ENCODE results near the gene P3H2.

Gene P3H2

DNA sequence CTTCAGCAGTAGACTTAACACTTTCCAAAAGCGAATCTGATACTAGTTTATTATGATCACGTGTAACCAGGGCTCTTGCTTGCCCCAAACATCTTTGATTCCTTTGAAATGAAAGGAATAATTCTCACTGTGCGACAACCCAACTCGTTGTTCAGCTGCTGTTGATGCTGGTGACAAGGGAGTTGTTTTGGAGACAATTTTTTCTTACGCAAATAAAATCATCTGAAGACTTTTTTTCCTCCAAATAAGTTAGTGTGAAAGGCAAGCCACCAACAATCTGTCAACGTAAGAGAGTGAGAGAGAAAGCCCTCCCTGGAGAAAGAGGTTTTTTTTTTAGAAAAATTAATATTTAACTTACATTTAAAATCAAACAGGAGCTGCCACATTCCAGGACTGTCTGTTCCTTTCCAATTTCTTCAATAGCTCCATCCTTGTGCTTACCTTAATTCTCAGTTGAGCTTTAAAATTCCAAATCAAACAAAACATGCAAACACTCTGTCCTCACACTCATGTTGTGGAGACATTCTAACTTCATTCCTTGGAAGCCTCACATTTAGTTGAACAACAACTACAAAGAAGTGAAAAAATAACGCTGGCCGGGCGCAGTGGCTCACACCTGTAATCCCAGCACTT lies 4.9 kb upstream of the P3H2 start (continued):
- TF ChIP-seq PPARA (CRISPR knock-in tag; IDR thresholded peaks at IDR 0.05; ENCODE audit: borderline replicate concordance) = no peak
- TF ChIP-seq ESRRG (CRISPR knock-in tag; IDR thresholded peaks at IDR 0.05) = no peak

- TF ChIP-seq, protein P1, sequence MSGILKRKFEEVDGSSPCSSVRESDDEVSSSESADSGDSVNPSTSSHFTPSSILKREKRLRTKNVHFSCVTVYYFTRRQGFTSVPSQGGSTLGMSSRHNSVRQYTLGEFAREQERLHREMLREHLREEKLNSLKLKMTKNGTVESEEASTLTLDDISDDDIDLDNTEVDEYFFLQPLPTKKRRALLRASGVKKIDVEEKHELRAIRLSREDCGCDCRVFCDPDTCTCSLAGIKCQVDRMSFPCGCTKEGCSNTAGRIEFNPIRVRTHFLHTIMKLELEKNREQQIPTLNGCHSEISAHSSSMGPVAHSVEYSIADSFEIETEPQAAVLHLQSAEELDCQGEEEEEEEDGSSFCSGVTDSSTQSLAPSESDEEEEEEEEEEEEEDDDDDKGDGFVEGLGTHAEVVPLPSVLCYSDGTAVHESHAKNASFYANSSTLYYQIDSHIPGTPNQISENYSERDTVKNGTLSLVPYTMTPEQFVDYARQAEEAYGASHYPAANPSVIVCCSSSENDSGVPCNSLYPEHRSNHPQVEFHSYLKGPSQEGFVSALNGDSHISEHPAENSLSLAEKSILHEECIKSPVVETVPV (CRISPR knock-in tag; IDR thresholded peaks at IDR 0.05) = no peak
- TF ChIP-seq ZNF565 (CRISPR knock-in tag; conservative IDR thresholded peaks at IDR 0.05; ENCODE audit: low read depth) = no peak
- TF ChIP-seq ZNF8 (CRISPR knock-in tag; IDR thresholded peaks at IDR 0.05) = no peak
- TF ChIP-seq ISL1 (CRISPR knock-in tag; IDR thresholded peaks at IDR 0.05) = no peak
- TF ChIP-seq POU6F1 (CRISPR knock-in tag; IDR thresholded peaks at IDR 0.05; ENCODE audit: borderline replicate concordance, low read depth) = no peak
- TF ChIP-seq CSDC2 (CRISPR knock-in tag; IDR thresholded peaks at IDR 0.05) = no peak
- TF ChIP-seq ZNF70 (CRISPR knock-in tag; IDR thresholded peaks at IDR 0.05) = no peak
- TF ChIP-seq ZFP3 (CRISPR knock-in tag; IDR thresholded peaks at IDR 0.05) = no peak
- TF ChIP-seq, protein P2, sequence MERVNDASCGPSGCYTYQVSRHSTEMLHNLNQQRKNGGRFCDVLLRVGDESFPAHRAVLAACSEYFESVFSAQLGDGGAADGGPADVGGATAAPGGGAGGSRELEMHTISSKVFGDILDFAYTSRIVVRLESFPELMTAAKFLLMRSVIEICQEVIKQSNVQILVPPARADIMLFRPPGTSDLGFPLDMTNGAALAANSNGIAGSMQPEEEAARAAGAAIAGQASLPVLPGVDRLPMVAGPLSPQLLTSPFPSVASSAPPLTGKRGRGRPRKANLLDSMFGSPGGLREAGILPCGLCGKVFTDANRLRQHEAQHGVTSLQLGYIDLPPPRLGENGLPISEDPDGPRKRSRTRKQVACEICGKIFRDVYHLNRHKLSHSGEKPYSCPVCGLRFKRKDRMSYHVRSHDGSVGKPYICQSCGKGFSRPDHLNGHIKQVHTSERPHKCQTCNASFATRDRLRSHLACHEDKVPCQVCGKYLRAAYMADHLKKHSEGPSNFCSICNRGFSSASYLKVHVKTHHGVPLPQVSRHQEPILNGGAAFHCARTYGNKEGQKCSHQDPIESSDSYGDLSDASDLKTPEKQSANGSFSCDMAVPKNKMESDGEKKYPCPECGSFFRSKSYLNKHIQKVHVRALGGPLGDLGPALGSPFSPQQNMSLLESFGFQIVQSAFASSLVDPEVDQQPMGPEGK (CRISPR knock-in tag; IDR thresholded peaks at IDR 0.05; ENCODE audit: borderline replicate concordance) = no peak
- no peak for TF ChIP-seq GLIS3 (CRISPR knock-in tag; IDR thresholded peaks at IDR 0.05)
- no peak for TF ChIP-seq SNAI2 (CRISPR knock-in tag; IDR thresholded peaks at IDR 0.05)
- no peak for TF ChIP-seq TCF4 (CRISPR knock-in tag; IDR thresholded peaks at IDR 0.05; ENCODE audit: borderline replicate concordance)
- TF ChIP-seq, protein P3, sequence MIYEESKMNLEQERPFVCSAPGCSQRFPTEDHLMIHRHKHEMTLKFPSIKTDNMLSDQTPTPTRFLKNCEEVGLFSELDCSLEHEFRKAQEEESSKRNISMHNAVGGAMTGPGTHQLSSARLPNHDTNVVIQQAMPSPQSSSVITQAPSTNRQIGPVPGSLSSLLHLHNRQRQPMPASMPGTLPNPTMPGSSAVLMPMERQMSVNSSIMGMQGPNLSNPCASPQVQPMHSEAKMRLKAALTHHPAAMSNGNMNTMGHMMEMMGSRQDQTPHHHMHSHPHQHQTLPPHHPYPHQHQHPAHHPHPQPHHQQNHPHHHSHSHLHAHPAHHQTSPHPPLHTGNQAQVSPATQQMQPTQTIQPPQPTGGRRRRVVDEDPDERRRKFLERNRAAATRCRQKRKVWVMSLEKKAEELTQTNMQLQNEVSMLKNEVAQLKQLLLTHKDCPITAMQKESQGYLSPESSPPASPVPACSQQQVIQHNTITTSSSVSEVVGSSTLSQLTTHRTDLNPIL (CRISPR knock-in tag; IDR thresholded peaks at IDR 0.05; ENCODE audit: low read depth) = no peak
- TF ChIP-seq BACH2 (CRISPR knock-in tag; IDR thresholded peaks at IDR 0.05; ENCODE audit: borderline replicate concordance) = no peak
- TF ChIP-seq ZC3H10 (CRISPR knock-in tag; IDR thresholded peaks at IDR 0.05) = no peak
- TF ChIP-seq TSHZ2 (CRISPR knock-in tag; IDR thresholded peaks at IDR 0.05) = no peak
- TF ChIP-seq OSR1 (CRISPR knock-in tag; IDR thresholded peaks at IDR 0.05) = no peak
- TF ChIP-seq ESRRG (CRISPR knock-in tag; IDR thresholded peaks at IDR 0.05) = no peak
- no peak for ATAC-seq
These were observed 3.4 kb upstream of the P3H2 start for GRCh38 chr3:190124067-190124466.

DNA sequence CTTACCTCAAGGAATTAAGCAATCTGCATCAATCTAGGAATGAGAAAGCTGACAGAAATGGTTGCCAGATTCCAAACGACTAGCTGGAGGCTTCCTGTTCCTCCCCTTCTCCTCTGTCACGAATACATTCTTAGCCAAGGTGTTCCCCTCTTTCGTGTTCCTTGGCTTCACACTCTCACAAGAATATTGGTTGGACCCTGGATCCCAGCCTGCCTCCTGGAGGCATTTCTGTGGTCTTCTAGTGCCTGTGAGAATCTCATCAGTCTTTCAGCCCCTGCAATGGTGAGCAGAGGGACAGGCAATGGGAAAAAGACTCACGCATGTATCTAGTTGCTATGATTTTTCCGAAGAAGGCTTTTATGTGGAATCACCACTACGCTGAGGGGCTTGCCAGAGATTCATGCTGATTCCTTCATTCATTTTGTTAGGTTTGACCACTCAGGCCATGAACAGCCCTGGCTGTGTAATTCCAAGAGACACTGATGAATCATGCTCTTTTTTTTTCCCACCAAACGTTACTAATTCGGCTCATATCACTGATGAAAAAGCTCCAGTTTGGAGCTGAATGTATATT lies 1.6 kb upstream of the P3H2 start:
- ATAC-seq = no peak
- no peak for TF ChIP-seq ARNTL (CRISPR knock-in tag; IDR thresholded peaks at IDR 0.05; ENCODE audit: borderline replicate concordance, low read depth)
- no peak for TF ChIP-seq POU6F1 (CRISPR knock-in tag; IDR thresholded peaks at IDR 0.05; ENCODE audit: borderline replicate concordance, low read depth)
- no peak for TF ChIP-seq SNAI2 (CRISPR knock-in tag; IDR thresholded peaks at IDR 0.05)
- no peak for TF ChIP-seq OSR1 (CRISPR knock-in tag; IDR thresholded peaks at IDR 0.05)
- no peak for TF ChIP-seq ZC3H10 (CRISPR knock-in tag; IDR thresholded peaks at IDR 0.05)
- TF ChIP-seq RARB (CRISPR knock-in tag; IDR thresholded peaks at IDR 0.05) = no peak
- TF ChIP-seq ZNF70 (CRISPR knock-in tag; IDR thresholded peaks at IDR 0.05) = no peak
- no peak for TF ChIP-seq ZFP3 (CRISPR knock-in tag; IDR thresholded peaks at IDR 0.05)
- TF ChIP-seq, protein P2 (CRISPR knock-in tag; IDR thresholded peaks at IDR 0.05; ENCODE audit: borderline replicate concordance) = no peak
- TF ChIP-seq ZFP30 (CRISPR knock-in tag; IDR thresholded peaks at IDR 0.05) = no peak
- TF ChIP-seq ZNF8 (CRISPR knock-in tag; IDR thresholded peaks at IDR 0.05) = no peak
- no peak for TF ChIP-seq ZNF565 (CRISPR knock-in tag; conservative IDR thresholded peaks at IDR 0.05; ENCODE audit: low read depth)
- no peak for TF ChIP-seq TOX (CRISPR knock-in tag; IDR thresholded peaks at IDR 0.05; ENCODE audit: borderline replicate concordance)
- no peak for TF ChIP-seq TCF4 (CRISPR knock-in tag; IDR thresholded peaks at IDR 0.05; ENCODE audit: borderline replicate concordance)
